ENCODE measurements around the gene DIAPH3.
"Not testable (repeated sequence)": the region's sequence is repeated elsewhere in the genome, so short reads cannot be mapped to it uniquely, and the experiment has no call there.

Gene DIAPH3

GRCh38 chr13:60094385-60095088 is 69.2 kb downstream of the DIAPH3 start:
- no peak for DNase-seq

- no peak for DNase-seq
Observed at GRCh38 chr13:60093425-60094019, 70.2 kb downstream of the DIAPH3 start.

GRCh38 chr13:60091573-60091972 is 72.2 kb downstream of the DIAPH3 start:
- DNase-seq = no peak

GRCh38 chr13:60090574-60090973 is 73.2 kb downstream of the DIAPH3 start:
- no peak for DNase-seq

- not testable (repeated sequence) for DNase-seq
Observed at GRCh38 chr13:60083780-60084179, 79.9 kb downstream of the DIAPH3 start.

GRCh38 chr13:60080850-60081249 is 82.9 kb downstream of the DIAPH3 start:
- no peak for DNase-seq

DNA sequence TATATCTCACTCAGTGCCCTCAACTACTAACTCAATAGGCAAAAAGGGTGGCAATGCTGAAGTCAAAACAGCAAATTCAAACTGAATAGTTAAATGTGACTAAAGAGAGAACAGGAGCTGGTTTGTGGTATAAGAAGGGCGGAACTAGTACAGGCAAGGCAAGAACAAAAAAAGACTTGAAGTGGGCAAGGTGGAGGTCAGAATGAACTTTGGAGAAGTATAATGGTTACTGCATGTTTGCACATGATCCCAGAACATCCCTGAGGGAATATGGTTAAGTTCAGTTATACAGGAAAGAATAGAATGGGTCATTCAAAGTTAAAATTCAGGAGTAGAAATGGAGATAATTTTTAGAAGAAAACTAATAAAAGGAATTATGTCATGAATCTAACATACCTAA is 85.5 kb downstream of the DIAPH3 start:
- no peak for DNase-seq

- DNase-seq = no peak
Observed at GRCh38 chr13:60075850-60076249, 87.9 kb downstream of the DIAPH3 start.

DNA sequence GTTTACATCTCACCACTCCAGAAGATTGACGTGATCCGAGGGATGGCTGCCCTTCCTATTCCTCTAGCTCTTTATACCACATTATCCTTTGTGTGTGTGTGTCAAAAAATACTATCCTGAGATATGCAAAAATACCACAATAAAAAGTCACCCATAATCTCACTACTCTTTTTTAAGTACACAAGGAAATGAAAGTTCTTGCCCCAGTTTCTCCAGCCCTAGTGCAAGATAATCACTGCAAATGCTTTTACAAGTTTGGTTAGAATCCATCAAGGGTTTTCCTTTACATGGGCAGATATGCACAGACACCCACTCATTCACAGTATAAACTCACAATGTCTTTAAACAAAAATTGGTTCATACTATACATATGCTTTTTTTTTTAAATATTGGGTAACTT is 89.3 kb downstream of the DIAPH3 start:
- DNase-seq = no peak

DNA sequence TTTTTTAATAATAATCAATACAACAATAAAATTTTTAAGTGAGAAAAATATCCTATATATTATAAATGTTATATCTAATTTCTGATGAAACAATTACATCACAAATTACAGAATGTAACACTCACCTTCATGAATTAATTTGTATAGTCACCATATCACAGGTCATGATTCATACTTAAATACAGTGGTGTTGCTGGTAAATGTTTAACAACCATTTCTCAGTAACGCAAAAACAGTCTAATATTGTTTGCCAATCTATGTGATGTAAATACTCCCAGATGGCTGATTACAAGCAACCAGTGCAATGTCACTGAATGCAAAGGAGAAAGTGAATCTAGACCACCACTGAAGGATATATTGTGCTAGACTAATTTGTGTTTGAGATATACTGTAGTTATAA is 97.5 kb downstream of the DIAPH3 start:
- DNase-seq = no peak

DNA sequence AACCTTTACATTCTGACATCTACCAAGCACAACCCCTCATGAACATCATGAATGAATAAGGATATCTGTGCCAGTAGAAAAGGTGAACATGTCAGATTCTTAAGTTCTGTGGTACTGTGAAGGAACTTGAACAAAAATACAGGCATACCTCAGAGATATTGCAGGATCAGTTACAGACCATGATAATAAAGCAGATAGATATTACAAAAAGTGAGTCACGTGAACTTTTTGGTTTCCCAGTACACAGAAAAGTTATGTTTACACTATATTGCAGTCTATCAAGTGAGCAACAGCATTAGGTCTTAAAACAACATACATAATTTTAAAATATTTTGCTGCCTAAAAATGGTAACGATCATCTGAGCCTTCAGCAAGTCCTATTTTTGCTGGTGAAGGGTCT is 101.2 kb downstream of the DIAPH3 start:
- no peak for DNase-seq

GRCh38 chr13:60061737-60062136 is 102.0 kb downstream of the DIAPH3 start:
- no peak for DNase-seq

- no peak for DNase-seq
Observed at GRCh38 chr13:60051754-60052285, 111.9 kb downstream of the DIAPH3 start.

DNA sequence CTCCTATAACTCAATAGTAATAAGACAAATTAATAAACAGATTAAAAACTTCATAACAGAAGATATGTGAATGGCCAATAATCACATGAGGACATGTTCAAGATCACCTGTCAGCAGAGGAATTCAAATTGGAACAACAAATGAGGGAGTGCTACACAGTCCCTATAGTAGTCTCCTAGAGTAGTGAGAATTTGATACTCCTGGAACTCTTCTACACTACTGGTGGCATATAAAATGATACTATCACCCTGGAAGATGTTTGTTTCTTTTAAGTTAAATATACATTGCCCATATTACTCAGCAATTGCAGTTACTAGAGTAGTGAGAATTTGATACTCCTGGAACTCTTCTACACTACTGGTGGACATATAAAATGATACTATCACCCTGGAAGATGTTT is 115.4 kb downstream of the DIAPH3 start:
- DNase-seq = not testable (repeated sequence)

DNA sequence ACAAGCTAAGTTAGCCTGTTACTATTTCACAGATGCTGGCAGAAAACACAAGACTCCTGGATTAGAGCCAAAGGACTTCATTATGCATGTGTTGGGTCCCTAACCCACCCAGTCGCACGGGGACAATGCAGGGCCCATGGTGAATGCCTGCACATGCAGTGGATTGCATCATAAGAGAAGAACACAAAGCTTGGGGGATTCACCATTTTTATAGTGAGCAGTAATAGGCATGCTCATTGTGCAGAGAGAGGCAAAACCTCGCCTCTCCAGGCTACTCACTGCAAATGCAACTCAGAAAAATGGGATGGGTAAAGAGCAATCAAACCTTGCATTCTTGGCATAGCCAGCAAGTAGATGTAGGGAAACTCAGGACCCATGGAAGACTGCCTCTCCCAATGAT is 115.8 kb downstream of the DIAPH3 start:
- no peak for DNase-seq

- no peak for DNase-seq
Observed at GRCh38 chr13:60044321-60044720, 119.4 kb downstream of the DIAPH3 start.

DNA sequence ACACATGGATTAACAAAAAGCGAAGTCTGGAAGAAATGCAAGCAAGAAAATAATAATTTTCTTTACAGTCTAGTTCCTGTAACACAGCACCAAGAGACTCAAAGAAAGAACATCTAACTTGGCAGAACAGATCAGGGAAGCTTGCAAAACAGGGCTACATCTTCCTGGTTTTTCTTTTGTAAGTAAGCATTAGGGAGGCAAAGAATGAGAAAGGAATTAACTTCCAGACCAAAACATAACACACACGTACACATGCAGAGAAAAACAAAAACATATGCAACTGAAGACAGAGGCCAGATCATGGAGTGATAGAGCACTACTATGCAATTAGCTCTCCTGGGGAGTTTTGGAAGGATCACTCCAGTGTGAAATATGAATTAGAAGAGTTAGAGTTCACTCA is 120.5 kb downstream of the DIAPH3 start:
- DNase-seq = no peak

DNA sequence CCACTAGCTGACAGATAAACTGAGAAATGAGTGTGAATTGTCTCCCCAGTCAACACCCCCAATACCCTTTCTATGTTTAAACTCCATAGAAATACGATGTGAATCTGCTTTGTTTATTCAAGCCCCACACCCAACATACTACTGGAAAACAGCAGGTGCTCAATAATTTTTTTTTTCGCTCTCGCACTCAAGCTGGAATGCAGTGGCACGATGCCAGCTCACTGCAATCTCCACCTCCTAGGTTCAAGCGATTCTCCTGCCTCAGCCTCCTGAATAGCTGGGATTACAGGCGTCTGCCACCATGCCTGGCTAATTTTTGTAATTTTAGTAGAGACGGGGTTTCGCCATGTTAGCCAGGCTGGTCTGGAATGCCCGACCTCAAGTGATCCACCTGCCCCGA is 123.1 kb downstream of the DIAPH3 start:
- DNase-seq = not testable (repeated sequence)

- no peak for DNase-seq
Observed at GRCh38 chr13:60035874-60036273, 127.9 kb downstream of the DIAPH3 start.

DNA sequence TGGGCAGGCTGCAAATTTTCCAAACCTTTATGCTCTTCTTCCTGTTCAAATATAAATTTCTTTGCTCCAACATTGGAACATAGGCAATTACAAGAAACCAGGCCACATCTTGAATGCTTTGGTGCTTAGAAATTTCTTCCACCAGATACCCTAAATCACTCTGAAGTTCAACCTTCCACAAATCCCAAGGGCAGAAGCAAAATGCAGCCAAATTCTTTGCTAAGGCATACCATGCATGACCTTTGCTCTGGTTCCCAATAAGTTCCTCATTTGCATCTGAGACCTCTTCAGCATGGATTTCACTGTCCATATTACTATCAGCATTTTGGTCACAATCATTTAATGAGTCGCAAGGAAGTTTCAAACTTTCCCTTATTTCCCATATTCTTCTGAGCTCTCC is 130.9 kb downstream of the DIAPH3 start:
- DNase-seq = no peak

- no peak for DNase-seq
Observed at GRCh38 chr13:60028021-60028420, 135.7 kb downstream of the DIAPH3 start.

GRCh38 chr13:60026286-60026685 is 137.4 kb downstream of the DIAPH3 start:
- no peak for DNase-seq

DNA sequence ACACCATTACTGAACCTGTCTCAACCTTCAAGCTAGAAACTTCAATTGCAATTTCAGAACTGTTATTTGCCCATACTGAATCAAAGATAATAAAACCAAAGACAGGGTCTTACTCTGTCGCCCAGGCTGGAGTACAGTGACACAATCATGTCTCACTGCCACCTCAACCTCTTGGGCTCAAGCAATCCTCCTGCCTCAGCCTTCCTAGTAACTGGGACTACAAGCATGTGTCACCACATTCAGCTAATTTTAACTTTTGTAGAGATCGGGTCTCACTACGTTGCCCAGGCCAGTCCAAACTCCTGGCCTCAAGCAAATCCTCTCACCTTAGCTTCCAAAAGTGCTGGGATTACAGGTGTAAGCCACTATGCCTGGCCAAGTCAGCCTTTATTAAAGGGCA is 143.4 kb downstream of the DIAPH3 start:
- no peak for DNase-seq

DNA sequence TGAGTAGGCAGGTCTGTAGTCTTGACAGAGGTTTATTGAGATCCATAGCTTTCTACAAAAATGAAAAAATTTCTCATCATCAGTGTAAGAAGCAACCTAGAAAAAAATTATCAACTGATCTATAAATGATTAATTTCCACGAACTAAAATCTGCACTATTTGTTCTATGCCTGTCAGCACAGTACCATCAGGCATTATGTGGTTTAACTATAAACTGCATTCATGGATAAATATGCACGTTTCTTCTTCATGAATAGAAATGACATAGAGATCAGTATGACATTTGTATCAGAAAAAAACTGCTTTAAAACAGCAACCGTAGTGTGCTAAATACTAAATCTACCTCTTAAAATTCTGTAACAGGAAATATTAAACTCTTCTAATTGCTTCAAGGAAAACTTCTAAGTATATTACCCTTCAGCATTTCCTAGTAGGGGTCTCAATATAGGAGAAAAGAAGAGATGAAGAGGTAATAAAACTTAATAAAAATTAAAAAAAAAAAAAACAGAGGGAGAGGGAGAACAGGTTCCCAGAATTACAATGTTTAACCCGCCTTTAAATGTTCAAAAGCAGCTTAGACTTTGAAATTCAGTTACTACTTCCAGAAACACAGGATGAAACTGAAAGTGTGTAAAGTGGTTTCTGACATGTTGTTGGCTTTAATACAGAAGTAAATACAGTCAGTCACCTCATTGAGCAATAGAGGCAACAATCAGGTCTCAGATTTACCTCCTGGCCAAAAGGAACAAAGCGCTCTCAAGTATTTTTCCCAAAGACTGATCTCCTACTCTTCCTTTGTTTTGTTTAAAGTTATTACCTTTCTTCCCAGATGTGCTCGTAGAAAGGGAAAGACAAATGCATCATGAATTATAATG is 144.4 kb downstream of the DIAPH3 start:
- no peak for DNase-seq

All from activated naive CD4-positive, alpha-beta T cell treated with Interleukin-2 at 50 U/mL for 16 hours (primary cell).